Pons (tissue), 1 donor: Measurements from ENCODE around the gene FILIP1.
A peak's percentile ranks its signal among the peaks of the same experiment; 100 is the strongest.

Source experiments
- DNase-seq: peaks from one replicate; pipeline ENCODE4 v3.0.0-alpha.2; 2016; ENCODE audit warnings: low spot score

FILIP1 gene

GRCh38 chr6:75493400-75494064 is at the start of gene FILIP1:
Gene FILIP1, minus strand, starts transcription at chr6:75493800. Its CDS starts 78,828 bp downstream, at chr6:75414972.
- no peak for DNase-seq

GRCh38 chr6:75543311-75543710 is 49.7 kb upstream of the FILIP1 start:
- DNase-seq = no peak

- no peak for DNase-seq
Measured at GRCh38 chr6:75539136-75539535, 45.5 kb upstream of the FILIP1 start.

- DNase-seq = no peak
Measured at GRCh38 chr6:75532521-75532920, 38.9 kb upstream of the FILIP1 start.

- no peak for DNase-seq
Measured at GRCh38 chr6:75531174-75531573, 37.6 kb upstream of the FILIP1 start.

GRCh38 chr6:75530696-75531095 is 37.1 kb upstream of the FILIP1 start:
- no peak for DNase-seq

- DNase-seq = no peak
Measured at GRCh38 chr6:75528423-75528822, 34.8 kb upstream of the FILIP1 start.

- DNase-seq = peak; percentile 73
Measured at GRCh38 chr6:75526502-75527127, 33.0 kb upstream of the FILIP1 start.

GRCh38 chr6:75525682-75526081 is 32.1 kb upstream of the FILIP1 start:
- DNase-seq = no peak

- DNase-seq = no peak
Measured at GRCh38 chr6:75524322-75524972, 30.8 kb upstream of the FILIP1 start.

- DNase-seq = no peak
Measured at GRCh38 chr6:75516757-75517156, 23.2 kb upstream of the FILIP1 start.

GRCh38 chr6:75512591-75512990 is 19.0 kb upstream of the FILIP1 start:
- DNase-seq = no peak

- no peak for DNase-seq
Measured at GRCh38 chr6:75505424-75505823, 11.8 kb upstream of the FILIP1 start.

- peak; percentile 21 for DNase-seq
Measured at GRCh38 chr6:75504465-75505222, 11.0 kb upstream of the FILIP1 start.

- DNase-seq = no peak
Measured at GRCh38 chr6:75503291-75503690, 9.7 kb upstream of the FILIP1 start.

GRCh38 chr6:75502884-75503283 is 9.3 kb upstream of the FILIP1 start:
- no peak for DNase-seq

GRCh38 chr6:75501756-75502155 is 8.2 kb upstream of the FILIP1 start:
- DNase-seq = no peak

- DNase-seq = no peak
Measured at GRCh38 chr6:75499640-75500039, 6.0 kb upstream of the FILIP1 start.

- no peak for DNase-seq
Measured at GRCh38 chr6:75498862-75499261, 5.3 kb upstream of the FILIP1 start.

- DNase-seq = no peak
Measured at GRCh38 chr6:75497994-75498393, 4.4 kb upstream of the FILIP1 start.

GRCh38 chr6:75495011-75495410 is 1.4 kb upstream of the FILIP1 start:
- DNase-seq = no peak

- no peak for DNase-seq
Measured at GRCh38 chr6:75494290-75494689, 690 bp upstream of the FILIP1 start.
